K562 (cell line): ENCODE data around the gene LGALS13. TPM values are rescaled to one million over a fixed set of nuclear protein-coding genes. Genes with fewer than 3 reads are reported as not detected.

Experiments used
- ATAC-seq: fragments of 200-7000 bp; cut with Tn5 transposase; 3 replicates; pipeline ENCODE4 v1.9.1; 2020; ENCODE audit warnings: moderate library complexity
- Bru-seq: library from RNA; stranded (reverse); fragments of 400-500 nt; gene quantifications from one replicate; lab custom pipeline; 2021; lab: Mats Ljungman, UMichigan
- BruChase-seq, 2 experiments: library from RNA; stranded (reverse); fragments of 400-500 nt; gene quantifications; one replicate each; lab custom pipeline; 2021; lab: Mats Ljungman, UMichigan
- BruUV-seq: library from RNA; stranded (reverse); fragments of 400-500 nt; replicated peaks from 2 replicates; lab custom pipeline; 2021; lab: Mats Ljungman, UMichigan
- CTCF ChIA-PET: fragments of 300-600 bp; formaldehyde crosslinking; extraction: SDS; loops from one replicate; lab custom pipeline; 2021; ENCODE audit warnings: low intra/inter-chr PET ratio; lab: Yijun Ruan, JAX
- POLR2A ChIA-PET: fragments of 300-600, 350-650 bp; sonication (Branson Sonifier 250); formaldehyde crosslinking; extraction: SDS; loops from one replicate; lab custom pipeline; 2021; ENCODE audit warnings: antibody characterized with exemption, inconsistent platforms; lab: Yijun Ruan, JAX
- DNase-seq, 4 experiments: peaks; one replicate each; pipeline versions ENCODE4 v3.0.0 to v3.0.0-alpha.2; 2011 to 2018; ENCODE audit warnings: low spot score in 3 of 4, mixed read lengths in 3 of 4; ENCODE audit errors: extremely low read depth in 1 of 4
- FAIRE-seq: peaks from 2 replicates; lab custom pipeline; 2011; peaks lifted over from hg19 to GRCh38; lab: Jason Lieb, UNC
- H2AFZ ChIP-seq: 2 replicates; pipeline ENCODE4 v1.6.0; 2011; ENCODE audit warnings: low read depth, low read length, control low read depth, inconsistent platforms
- H3K27ac ChIP-seq: fragments of 200-600 bp; 3 replicates; pipeline ENCODE4 v1.8.0; 2011; ENCODE audit warnings: low read depth, mild to moderate bottlenecking, control low read depth, inconsistent platforms, low read length, moderate library complexity, mixed read lengths; ENCODE audit errors: extremely low read depth
- H3K27me3 ChIP-seq, 2 experiments: fragments of 300-600 bp in 1 of 2; 2 replicates in 1 of 2; 3 replicates in 1 of 2; pipeline versions ENCODE4 v1.6.0 to v1.8.0; 2011; ENCODE audit warnings: inconsistent platforms in 2 of 2, low read length in 2 of 2, mild to moderate bottlenecking in 1 of 2, mixed read lengths in 1 of 2, moderate library complexity in 1 of 2; ENCODE audit not compliant: control insufficient read depth in 2 of 2, insufficient read depth in 2 of 2
- H3K36me3 ChIP-seq: fragments of 300-600 bp; 3 replicates; pipeline ENCODE4 v1.8.0; 2011; ENCODE audit warnings: mild to moderate bottlenecking, low read length, inconsistent platforms; ENCODE audit not compliant: control insufficient read depth, insufficient read depth
- H3K4me1 ChIP-seq, 2 experiments: fragments of 200-600 bp in 1 of 2; replicated peaks in 1 of 2; 2 replicates in 1 of 2; 3 replicates in 1 of 2; pipeline versions ENCODE4 v1.5.1 to v1.8.0; 2011; ENCODE audit warnings: inconsistent platforms in 2 of 2, low read length in 2 of 2, mild to moderate bottlenecking in 1 of 2, mixed read lengths in 1 of 2, moderate library complexity in 1 of 2; ENCODE audit not compliant: control insufficient read depth in 2 of 2, insufficient read depth in 2 of 2
- H3K4me2 ChIP-seq: 2 replicates; pipeline ENCODE4 v1.6.1; 2011; ENCODE audit warnings: low read length, control low read depth, inconsistent platforms, mixed read lengths; ENCODE audit not compliant: insufficient read depth
- H3K4me3 ChIP-seq: fragments of 200-600 bp; sonication (generic), shearing (Covaris generic); 2 replicates; pipeline ENCODE4 v1.5.1; 2016; ENCODE audit warnings: control low read depth, inconsistent platforms
- H3K79me2 ChIP-seq: fragments of 200-600 bp; 3 replicates; pipeline ENCODE4 v1.8.0; 2011; ENCODE audit warnings: low read length, inconsistent platforms; ENCODE audit not compliant: control insufficient read depth, insufficient read depth
- H3K9ac ChIP-seq, 2 experiments: 2 replicates each; pipeline versions ENCODE4 v1.6.0 to v1.6.1; 2011; ENCODE audit warnings: low read depth in 2 of 2, low read length in 2 of 2, control low read depth in 1 of 2, inconsistent platforms in 1 of 2, mild to moderate bottlenecking in 1 of 2, mixed read lengths in 1 of 2; ENCODE audit not compliant: insufficient read depth in 1 of 2
- H3K9me1 ChIP-seq: one replicate; pipeline ENCODE4 v1.6.0; 2011; ENCODE audit warnings: inconsistent platforms, mild to moderate bottlenecking, low read length, moderate library complexity; ENCODE audit not compliant: control insufficient read depth, insufficient read depth
- H3K9me3 ChIP-seq: replicated peaks from 2 replicates; pipeline ENCODE4 v1.5.1; 2011; ENCODE audit warnings: low read depth, low read length, inconsistent platforms; ENCODE audit not compliant: control insufficient read depth, insufficient read depth
- H4K20me1 ChIP-seq: replicated peaks from 2 replicates; pipeline ENCODE4 v1.6.1; 2011; ENCODE audit warnings: low read length, inconsistent platforms, mixed read lengths; ENCODE audit not compliant: control insufficient read depth, insufficient read depth
- CBFB ChIP-seq: sonication (generic); formaldehyde crosslinking; IDR thresholded peaks from 2 replicates; pipeline ENCODE4 v1.4.0; 2020; ENCODE audit warnings: mild to moderate bottlenecking, missing genetic modification reagents
- NFIC ChIP-seq: fragments of 450-650 bp; IDR thresholded peaks from 2 replicates; pipeline ENCODE4 v1.6.1; 2017; ENCODE audit warnings: mild to moderate bottlenecking, inconsistent platforms
- WGBS: fragments of 100-300 bp; shearing (Covaris generic); methylation state at CpG from one replicate; pipeline ENCODE4 v1.1.6; 2016; ENCODE audit warnings: low coverage, mixed read lengths; ENCODE audit not compliant: insufficient coverage; ENCODE audit errors: missing lambda C conversion rate; 5-methylcytosine and 5-hydroxymethylcytosine counted together
- in situ Hi-C: fragments of 300-500 bp; cut with MboI; formaldehyde crosslinking; loops from 4 replicates; pipeline ENCODE4 v1.15.0; 2018; ENCODE audit warnings: inconsistent platforms, mixed read lengths
- intact Hi-C: fragments of 100-400 bp; cut with micrococcal nuclease; formaldehyde crosslinking; loops from 2 replicates; pipeline ENCODE4 v1.14.2; 2022
- long read RNA-seq, 3 experiments: library from polyadenylated mRNA in 2 of 3; library from RNA in 1 of 3; unstranded in 2 of 3; stranded (forward) in 1 of 3; transcript quantifications; one replicate each; pipeline ENCODE4 v2.0.0, GENCODE V29; 2019 to 2022
- polyA minus RNA-seq, 3 experiments: library from RNA; depleted of rRNA, polyadenylated mRNA; stranded (reverse); fragments of >200 nt; gene quantifications; 2 replicates each; pipeline ENCODE4 v1.2.3, GENCODE V29; 2011
- polyA plus RNA-seq, 8 experiments: library from polyadenylated mRNA; depleted of rRNA in 4 of 8; stranded (reverse) in 5 of 8; unstranded in 3 of 8; fragments of >200 nt; fragmentation: Nextera tagmentation in 2 of 8; fragmentation: Illumina TruSeq in 1 of 8; extraction: Ambion mirVana in 2 of 8; extraction: Trizol in 1 of 8; gene quantifications; 2 replicates each; pipeline versions ENCODE4 v1.2.1 to v1.2.3, GENCODE V29; 2011 to 2014; ENCODE audit warnings: inconsistent platforms in 1 of 8, missing spikeins in 1 of 8
- total RNA-seq, 7 experiments: library from RNA; depleted of rRNA in 6 of 7; stranded (reverse); fragments of >200 nt in 6 of 7; fragmentation: Illumina TruSeq in 2 of 7; extraction: Trizol in 2 of 7; gene quantifications; 2 replicates each; pipeline versions ENCODE4 v1.2.1 to v1.2.3, GENCODE V29; 2011 to 2021; ENCODE audit warnings: low replicate concordance in 1 of 7
- TF ChIP-seq, protein P1 (sequence below): IDR thresholded peaks from 2 replicates; pipeline ENCODE4 v1.6.1; 2012; ENCODE audit warnings: low read depth, low read length, improper control_type of control experiment, borderline replicate concordance

The LGALS13 gene, protein sequence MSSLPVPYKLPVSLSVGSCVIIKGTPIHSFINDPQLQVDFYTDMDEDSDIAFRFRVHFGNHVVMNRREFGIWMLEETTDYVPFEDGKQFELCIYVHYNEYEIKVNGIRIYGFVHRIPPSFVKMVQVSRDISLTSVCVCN
- not detected in 2 replicates for total RNA-seq (2011; cell fraction: chromatin; rRNA removed; ENCODE audit: low replicate concordance)
- not detected in 2 replicates for total RNA-seq (2011; cell fraction: nucleolus; rRNA removed)
- total RNA-seq (2011; cell fraction: nucleoplasm; rRNA removed) = not detected in 2 replicates
- total RNA-seq (2014; rRNA removed) = not detected in 2 replicates
- total RNA-seq (2014; rRNA removed; fragmentation: Illumina TruSeq; extraction: Trizol) = not detected in 2 replicates
- total RNA-seq (2015; rRNA removed; fragmentation: Illumina TruSeq; extraction: Trizol) = 0.43 TPM in 1 of 2 replicates, not detected in the other
- total RNA-seq (2021) = not detected in 2 replicates
- polyA plus RNA-seq (2011; rRNA removed) = not detected in 2 replicates
- polyA plus RNA-seq (2011; cell fraction: cytosol; rRNA removed) = not detected in 2 replicates
- not detected in 2 replicates for polyA plus RNA-seq (2011; cell fraction: nucleus; rRNA removed)
- polyA plus RNA-seq (2012) = 5.6 TPM in 1 of 2 replicates, not detected in the other
- not detected in 2 replicates for polyA plus RNA-seq (2014; fragmentation: Illumina TruSeq; extraction: Trizol)
- under 1 TPM in 1 of 2 experiments, not detected in 1; 0.11 TPM for polyA plus RNA-seq (2014; fragmentation: Nextera tagmentation; extraction: Ambion mirVana)
- not detected in 2 replicates for polyA plus RNA-seq (2014; rRNA removed)
- polyA minus RNA-seq (2011; rRNA and poly(A)+ RNA removed) = not detected in 2 replicates
- not detected in 2 replicates for polyA minus RNA-seq (2011; cell fraction: cytosol; rRNA and poly(A)+ RNA removed)
- not detected in 2 replicates for polyA minus RNA-seq (2011; cell fraction: nucleus; rRNA and poly(A)+ RNA removed)
- percentile 13 among the genes with signal in this experiment for Bru-seq, nascent RNA
- BruChase-seq, experiment 1, labeled RNA remaining after a 2-hour chase = percentile 13 among the genes with signal in this experiment
- BruChase-seq, experiment 2, labeled RNA remaining after a 6-hour chase = not detected
- long read RNA-seq, experiment 1 = 0 reads
- long read RNA-seq, experiment 2 = 0 reads
- long read RNA-seq, experiment 3, partial matches to known transcripts = 0 of 1 reads
- long read RNA-seq, experiment 3, other reads (novel, unspliced or antisense) = 0 of 1 reads

DNA sequence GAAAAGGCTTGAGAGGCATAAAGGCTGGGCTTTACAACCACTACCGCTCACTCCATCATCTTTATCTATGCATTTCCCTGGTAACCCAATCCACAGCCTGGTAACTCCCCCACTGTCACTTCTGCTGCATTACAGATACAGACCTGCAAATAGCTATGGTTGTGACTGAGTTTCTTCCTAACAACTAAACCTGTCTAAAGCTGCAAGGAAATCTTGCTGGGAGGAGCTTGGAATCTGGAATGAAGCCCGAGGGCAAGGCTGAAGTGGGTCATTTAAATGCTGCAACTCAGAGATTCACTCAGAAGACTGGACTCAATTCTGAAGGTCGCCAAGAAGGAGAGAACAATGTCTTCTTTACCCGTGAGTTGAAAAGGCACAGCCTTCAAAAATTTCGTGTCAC lies at the start of gene LGALS13:
LGALS13 (plus strand) TSS at position 301 of the 400 bp plus-strand sequence; CDS start at position 346, 45 bp downstream.
- FAIRE-seq (no peak), DNase-seq (peak in 1 of 4 experiments; percentile 3), ATAC-seq (no peak)
- no peak within 1 kb of the TSS for H2AFZ ChIP-seq
- no TSS peak for BruUV-seq
- H3K27ac ChIP-seq = no peak within 1 kb of the TSS
- WGBS = 0% methylated on average over 5 of the region's 5 CpGs
- no peak within 1 kb of the TSS for H3K4me2 ChIP-seq
- H3K79me2 ChIP-seq = no peaks in the 10 kb centered on the region
- H3K4me1 ChIP-seq = no peaks in the 10 kb centered on the region
- H4K20me1 ChIP-seq = no peaks in the 10 kb centered on the region
- ChIA-PET CTCF (no interaction called here), POLR2A (no interaction called here)
- no peak within 1 kb of the TSS for H3K4me3 ChIP-seq
- H3K9me3 ChIP-seq = no peaks in the 10 kb centered on the region
- intact Hi-C loops = no loop called here
- H3K9me1 ChIP-seq = no peaks in the 10 kb centered on the region
- TF ChIP-seq, protein P1, sequence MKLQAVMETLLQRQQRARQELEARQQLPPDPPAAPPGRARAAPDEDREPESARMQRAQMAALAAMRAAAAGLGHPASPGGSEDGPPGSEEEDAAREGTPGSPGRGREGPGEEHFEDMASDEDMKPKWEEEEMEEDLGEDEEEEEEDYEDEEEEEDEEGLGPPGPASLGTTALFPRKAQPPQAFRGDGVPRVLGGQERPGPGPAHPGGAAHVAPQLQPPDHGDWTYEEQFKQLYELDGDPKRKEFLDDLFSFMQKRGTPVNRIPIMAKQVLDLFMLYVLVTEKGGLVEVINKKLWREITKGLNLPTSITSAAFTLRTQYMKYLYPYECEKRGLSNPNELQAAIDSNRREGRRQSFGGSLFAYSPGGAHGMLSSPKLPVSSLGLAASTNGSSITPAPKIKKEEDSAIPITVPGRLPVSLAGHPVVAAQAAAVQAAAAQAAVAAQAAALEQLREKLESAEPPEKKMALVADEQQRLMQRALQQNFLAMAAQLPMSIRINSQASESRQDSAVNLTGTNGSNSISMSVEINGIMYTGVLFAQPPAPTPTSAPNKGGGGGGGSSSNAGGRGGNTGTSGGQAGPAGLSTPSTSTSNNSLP = no peak
- TF ChIP-seq NFIC = 0 out of 2 replicates have a peak, but pooled peaks have one; percentile 7
- TF ChIP-seq CBFB (CRISPR knock-in tag) = no peak
- H3K9ac ChIP-seq = no peak within 1 kb of the TSS
- H3K27me3 ChIP-seq = peaks cover 8 to 14% of the 10 kb centered on the region in 2 experiments
- H3K36me3 ChIP-seq = no peaks in the 10 kb centered on the region
- in situ Hi-C loops = no loop called here
